ENCODE data around the gene TLCD5. TPM values are rescaled to one million over a fixed set of nuclear protein-coding genes. Genes with fewer than 3 reads are reported as not detected.

TLCD5 gene
- total RNA-seq, 1 experiment from 2014 or later = 6.2 TPM

DNA sequence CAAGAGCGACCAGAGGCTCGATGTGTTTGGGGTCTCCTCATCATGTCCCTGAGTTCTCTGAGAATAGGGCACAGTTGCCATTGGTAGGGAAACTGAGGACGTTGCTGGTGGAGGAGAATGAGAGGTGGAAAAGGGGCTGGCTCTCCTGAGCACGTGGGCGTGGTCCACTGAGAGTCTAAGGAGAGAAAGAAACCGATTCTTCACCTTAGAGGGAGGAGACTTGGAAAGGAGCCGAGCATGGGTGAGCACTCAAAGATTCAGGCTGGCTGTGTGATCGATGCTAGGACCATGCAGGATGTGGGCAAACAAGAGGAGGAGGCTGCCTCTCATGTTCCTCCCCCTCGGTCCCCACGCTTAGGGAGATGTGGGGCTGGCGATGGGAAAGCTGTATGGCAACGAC is 19.8 kb upstream of the TLCD5 start:
- no peak overlapping the region for H2AFZ ChIP-seq (ENCODE audit: low read length)
- DNase-seq (peak; percentile 43), ATAC-seq (no peak)
- H3F3A ChIP-seq (ENCODE audit: low read length, unreplicated experiment) = no peaks in the 10 kb centered on the region
- no peaks in the 10 kb centered on the region for H3K36me3 ChIP-seq (ENCODE audit: low read depth, low read length)
- no peaks in the 10 kb centered on the region for H3K27me3 ChIP-seq (ENCODE audit: low read length)
- H3K9me3 ChIP-seq (ENCODE audit: low read length) = no peaks in the 10 kb centered on the region
- H3K9ac ChIP-seq (ENCODE audit: low read length) = no peak overlapping the region; the same call in 1 of the 2 replicates
- TF ChIP-seq, protein P1, sequence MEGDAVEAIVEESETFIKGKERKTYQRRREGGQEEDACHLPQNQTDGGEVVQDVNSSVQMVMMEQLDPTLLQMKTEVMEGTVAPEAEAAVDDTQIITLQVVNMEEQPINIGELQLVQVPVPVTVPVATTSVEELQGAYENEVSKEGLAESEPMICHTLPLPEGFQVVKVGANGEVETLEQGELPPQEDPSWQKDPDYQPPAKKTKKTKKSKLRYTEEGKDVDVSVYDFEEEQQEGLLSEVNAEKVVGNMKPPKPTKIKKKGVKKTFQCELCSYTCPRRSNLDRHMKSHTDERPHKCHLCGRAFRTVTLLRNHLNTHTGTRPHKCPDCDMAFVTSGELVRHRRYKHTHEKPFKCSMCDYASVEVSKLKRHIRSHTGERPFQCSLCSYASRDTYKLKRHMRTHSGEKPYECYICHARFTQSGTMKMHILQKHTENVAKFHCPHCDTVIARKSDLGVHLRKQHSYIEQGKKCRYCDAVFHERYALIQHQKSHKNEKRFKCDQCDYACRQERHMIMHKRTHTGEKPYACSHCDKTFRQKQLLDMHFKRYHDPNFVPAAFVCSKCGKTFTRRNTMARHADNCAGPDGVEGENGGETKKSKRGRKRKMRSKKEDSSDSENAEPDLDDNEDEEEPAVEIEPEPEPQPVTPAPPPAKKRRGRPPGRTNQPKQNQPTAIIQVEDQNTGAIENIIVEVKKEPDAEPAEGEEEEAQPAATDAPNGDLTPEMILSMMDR (conservative IDR thresholded peaks at IDR 0.05; ENCODE audit: low read depth, low read length) = no peak
- TF ChIP-seq EZH2 (IDR thresholded peaks at IDR 0.05; ENCODE audit: low read length, unreplicated experiment) = no peak
- no peak for TF ChIP-seq EZH2phosphoT487 (IDR thresholded peaks at IDR 0.05; ENCODE audit: borderline replicate concordance, low read length)
- H3K9me2 ChIP-seq (replicated peaks; ENCODE audit: low read length) = no peaks in the 10 kb centered on the region
- H3K4me2 ChIP-seq (ENCODE audit: low read length) = peak overlapping the region; percentile 60; the same call in 1 of the 2 replicates
- CTCF ChIA-PET = no interaction called here
- POLR2A ChIA-PET (ENCODE audit: unreplicated experiment) = no interaction called here
- H3K27ac ChIP-seq (ENCODE audit: low read length) = peak overlapping the region; percentile 81
- BruUV-seq (replicated peaks) = no TSS peak
- no peaks in the 10 kb centered on the region for H3K79me2 ChIP-seq (ENCODE audit: low read length)
- no peaks in the 10 kb centered on the region for H4K20me1 ChIP-seq (ENCODE audit: low read length)
- peaks cover 59% of the 10 kb centered on the region for H3K4me1 ChIP-seq (ENCODE audit: insufficient read depth, low read length)
- no peak overlapping the region for H3K4me3 ChIP-seq (ENCODE audit: low read length)
- intact Hi-C loops (cut with micrococcal nuclease) = no loop called here

DNA sequence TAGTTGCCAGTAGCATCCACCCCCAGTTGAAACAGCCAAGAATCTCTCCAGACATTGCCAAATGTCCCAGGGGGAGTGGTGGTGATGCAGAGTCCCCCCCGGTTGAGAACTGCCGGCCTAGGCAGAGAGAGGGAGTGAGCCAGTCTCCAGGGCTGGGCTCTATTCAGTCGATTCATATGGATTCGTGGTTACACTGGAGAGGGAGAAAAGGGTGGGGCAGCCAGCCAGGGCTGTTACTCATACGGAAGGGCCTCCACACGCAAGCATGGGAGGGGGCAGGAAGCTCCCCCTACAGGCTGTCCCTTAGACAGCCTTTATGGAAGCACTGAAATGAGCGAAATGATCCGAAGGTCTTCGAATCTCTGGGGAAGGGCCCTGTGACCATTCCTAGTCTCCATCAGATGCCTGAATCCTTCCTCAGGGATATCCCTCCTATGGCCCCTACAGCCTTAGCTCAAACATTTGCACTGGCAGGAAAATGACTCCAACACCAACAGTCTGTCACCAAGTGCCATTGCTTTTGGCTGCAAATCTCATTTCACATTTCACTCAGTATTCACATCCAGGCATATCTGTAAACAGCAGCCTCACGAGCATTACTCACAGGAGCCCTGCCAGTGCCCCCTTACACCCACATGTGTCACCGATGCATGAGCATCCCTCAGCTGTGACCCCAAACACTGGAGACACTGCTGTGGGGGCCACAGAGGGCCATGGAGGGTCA is 18.4 kb upstream of the TLCD5 start:
- ATAC-seq = peak; percentile 83
- no peaks in the 10 kb centered on the region for H3K36me3 ChIP-seq (ENCODE audit: low read depth, low read length)
- BruUV-seq (replicated peaks) = no TSS peak
- ChIA-PET CTCF (interaction anchor here (1.0 kb wide), 1 partner anchor 19 kb away, joined by 3 read pairs; the partner anchor contains the start of gene TLCD5), POLR2A (ENCODE audit: unreplicated experiment) (no interaction called here)
- TF ChIP-seq EZH2 (IDR thresholded peaks at IDR 0.05; ENCODE audit: low read length, unreplicated experiment) = no peak
- TF ChIP-seq EZH2phosphoT487 (IDR thresholded peaks at IDR 0.05; ENCODE audit: borderline replicate concordance, low read length) = no peak
- TF ChIP-seq, protein P1 (conservative IDR thresholded peaks at IDR 0.05; ENCODE audit: low read depth, low read length) = peak; percentile 88
- no peaks in the 10 kb centered on the region for H3K9me3 ChIP-seq (ENCODE audit: low read length)
- no peaks in the 10 kb centered on the region for H3F3A ChIP-seq (ENCODE audit: low read length, unreplicated experiment)
- no peaks in the 10 kb centered on the region for H3K9me2 ChIP-seq (replicated peaks; ENCODE audit: low read length)
- peak overlapping the region; percentile 69 for H3K4me2 ChIP-seq (ENCODE audit: low read length)
- H3K4me1 ChIP-seq (ENCODE audit: insufficient read depth, low read length) = peaks cover 50% of the 10 kb centered on the region
- intact Hi-C loops (cut with micrococcal nuclease) = loop anchor here (2.0 kb wide), 1 partner anchor 24 kb away; no protein-coding TSS in a partner anchor
- peak; percentile 98 for DNase-seq
- H3K27ac ChIP-seq (ENCODE audit: low read length) = peak overlapping the region; percentile 81
- peak overlapping the region; percentile 77 for H2AFZ ChIP-seq (ENCODE audit: low read length)
- no peaks in the 10 kb centered on the region for H4K20me1 ChIP-seq (ENCODE audit: low read length)
- H3K4me3 ChIP-seq (ENCODE audit: low read length) = no peak overlapping the region; the same call in 1 of the 2 replicates
- H3K27me3 ChIP-seq (ENCODE audit: low read length) = no peaks in the 10 kb centered on the region
- no peaks in the 10 kb centered on the region for H3K79me2 ChIP-seq (ENCODE audit: low read length)
- peak overlapping the region; percentile 54 for H3K9ac ChIP-seq (ENCODE audit: low read length)

DNA sequence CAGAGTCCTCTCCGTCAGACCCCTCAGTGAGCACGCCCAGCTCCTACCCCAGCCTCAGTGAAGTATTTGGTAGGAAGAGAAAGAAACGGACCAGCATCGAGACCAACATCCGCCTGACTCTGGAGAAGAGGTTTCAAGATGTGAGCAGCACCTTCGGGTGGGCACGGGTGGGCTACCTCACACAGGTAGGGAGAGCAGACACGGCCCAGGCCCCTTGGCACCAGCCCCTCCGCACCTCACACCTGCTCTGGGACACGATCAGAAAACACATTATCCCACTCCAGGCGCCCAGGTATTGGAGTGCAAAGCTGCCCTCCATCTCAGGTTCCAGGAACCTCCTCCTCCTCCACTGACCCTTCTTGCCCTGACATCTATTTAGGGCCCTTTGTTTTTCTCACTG is 17.6 kb upstream of the TLCD5 start:
- Histone ChIP-seq H3K4me2 (ENCODE audit: low read length) (no peak overlapping the region), H2AFZ (ENCODE audit: low read length) (no peak overlapping the region), H3K27ac (ENCODE audit: low read length) (peak overlapping the region; percentile 81), H3K36me3 (ENCODE audit: low read depth, low read length) (no peaks in the 10 kb centered on the region), H3K79me2 (ENCODE audit: low read length) (no peaks in the 10 kb centered on the region), H3K4me1 (ENCODE audit: insufficient read depth, low read length) (peaks cover 42% of the 10 kb centered on the region), H3K27me3 (ENCODE audit: low read length) (no peaks in the 10 kb centered on the region), H3K9me3 (ENCODE audit: low read length) (no peaks in the 10 kb centered on the region), H3F3A (ENCODE audit: low read length, unreplicated experiment) (no peaks in the 10 kb centered on the region), H3K9ac (ENCODE audit: low read length) (peak overlapping the region; percentile 54), H4K20me1 (ENCODE audit: low read length) (no peaks in the 10 kb centered on the region), H3K9me2 (replicated peaks; ENCODE audit: low read length) (no peaks in the 10 kb centered on the region), H3K4me3 (ENCODE audit: low read length) (no peak overlapping the region)
- CTCF ChIA-PET = no interaction called here
- POLR2A ChIA-PET (ENCODE audit: unreplicated experiment) = no interaction called here
- intact Hi-C loops (cut with micrococcal nuclease) = loop anchor here (2.0 kb wide), 1 partner anchor 23 kb away; no protein-coding TSS in a partner anchor
- no TSS peak for BruUV-seq (replicated peaks)
- TF ChIP-seq, protein P1 (conservative IDR thresholded peaks at IDR 0.05; ENCODE audit: low read depth, low read length) = no peak
- ATAC-seq (no peak), DNase-seq (no peak)
